SIG-M5 treated with dmso at 0.1 percent for 504 hours (cell line): ENCODE measurements around the gene DLG2.
"Not testable (repeated sequence)": the region's sequence is repeated elsewhere in the genome, so short reads cannot be mapped to it uniquely, and the experiment has no call there.

ENCODE experiments used
- DNase-seq: peaks from one replicate; lab custom pipeline; 2025; ENCODE audit not compliant: unreplicated experiment; lab: John Stamatoyannopoulos, UW

The DLG2 gene

GRCh38 chr11:84804041-84804440 lies 823.1 kb downstream of the DLG2 start:
- DNase-seq: no peak

GRCh38 chr11:84800755-84801346 lies 826.3 kb downstream of the DLG2 start:
- peak; percentile 23 for DNase-seq

GRCh38 chr11:84799112-84799511 lies 828.0 kb downstream of the DLG2 start:
- no peak for DNase-seq

- no peak for DNase-seq
Observed at GRCh38 chr11:84795698-84796097, 831.4 kb downstream of the DLG2 start.

DNA sequence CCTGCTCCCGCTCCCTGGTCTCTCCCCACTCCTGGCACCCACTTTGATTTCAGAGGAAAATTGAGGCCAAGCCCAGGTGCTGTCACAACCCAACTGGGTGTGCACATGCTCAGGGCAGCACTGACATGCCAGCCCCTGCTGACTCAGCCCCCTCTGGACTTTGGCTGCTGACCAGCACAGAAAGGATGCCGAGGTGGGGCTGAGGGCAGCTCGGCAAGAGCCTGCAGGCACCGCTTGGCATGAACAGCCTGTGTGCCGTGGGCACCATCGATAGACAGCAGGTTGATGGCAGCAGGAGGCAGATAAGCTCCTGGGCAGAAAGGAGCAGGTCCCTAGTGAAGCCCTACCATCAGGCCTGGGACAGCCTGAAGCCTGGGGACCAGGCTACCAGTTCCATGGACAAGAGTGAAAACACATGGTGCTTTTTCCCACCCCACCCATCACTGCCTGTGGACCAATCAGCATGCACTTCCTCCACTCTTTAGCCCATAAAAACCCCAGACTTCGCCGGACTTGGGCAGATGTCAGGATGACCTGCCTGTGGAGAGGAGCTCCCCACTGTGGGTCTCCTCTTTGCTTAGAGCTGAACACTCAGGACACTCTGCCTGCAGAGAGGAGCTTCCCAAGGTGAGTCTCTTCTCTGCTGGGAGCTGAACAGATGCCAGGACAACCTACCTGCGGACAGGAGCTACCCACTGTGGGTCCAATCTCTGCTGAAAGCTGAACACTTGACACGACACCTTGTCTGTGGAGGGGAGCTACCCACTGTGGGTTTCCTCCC lies 832.3 kb downstream of the DLG2 start:
- no peak for DNase-seq

- no peak for DNase-seq
Observed at GRCh38 chr11:84793318-84793717, 833.8 kb downstream of the DLG2 start.

DNA sequence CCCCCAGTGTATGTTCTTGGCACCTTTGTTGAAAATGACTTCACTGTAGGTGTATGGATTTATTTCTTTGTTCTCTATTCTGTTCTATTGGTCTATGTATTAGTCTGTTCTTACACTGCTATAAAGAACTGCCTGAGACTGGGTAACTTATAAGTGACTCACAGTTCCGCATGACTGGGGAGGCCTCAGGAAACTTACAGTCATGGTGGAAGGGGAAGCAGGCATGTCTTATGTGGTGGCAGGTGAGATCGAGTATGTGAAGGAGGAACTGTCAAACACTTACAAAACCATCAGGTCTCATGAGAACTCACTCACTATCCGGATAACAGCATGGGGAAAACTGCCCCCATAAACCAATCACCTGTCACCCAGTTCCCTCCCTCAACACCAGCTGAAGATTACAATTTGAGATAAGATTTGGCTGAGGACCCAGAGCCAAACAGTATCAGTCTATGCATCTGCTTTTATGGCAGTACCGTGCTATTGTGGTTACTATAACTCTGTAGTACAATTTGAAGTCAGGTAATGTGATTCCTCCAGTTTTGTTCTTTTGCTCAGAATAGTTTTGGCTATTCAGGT lies 836.2 kb downstream of the DLG2 start:
- DNase-seq: no peak

- DNase-seq: no peak
Observed at GRCh38 chr11:84788220-84788619, 838.9 kb downstream of the DLG2 start.

DNA sequence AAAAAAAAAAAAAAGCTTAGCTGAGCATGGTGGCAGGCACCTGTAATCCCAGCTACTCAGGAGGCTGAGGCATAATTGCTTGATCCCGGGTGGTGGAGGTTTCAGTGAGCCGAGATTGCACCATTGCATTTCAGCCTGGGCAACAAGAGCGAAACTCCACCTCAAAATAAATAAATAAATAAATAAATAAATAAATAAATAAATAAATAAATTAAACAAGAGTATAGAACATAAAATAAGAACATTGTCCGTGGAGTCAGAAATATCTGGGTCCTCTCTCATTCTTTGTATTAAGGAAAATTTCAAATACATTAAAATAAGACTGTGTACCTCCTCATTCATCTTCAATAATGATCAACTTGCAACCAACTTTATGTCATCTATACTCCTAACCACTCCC lies 843.0 kb downstream of the DLG2 start:
- DNase-seq: not testable (repeated sequence)

DNA sequence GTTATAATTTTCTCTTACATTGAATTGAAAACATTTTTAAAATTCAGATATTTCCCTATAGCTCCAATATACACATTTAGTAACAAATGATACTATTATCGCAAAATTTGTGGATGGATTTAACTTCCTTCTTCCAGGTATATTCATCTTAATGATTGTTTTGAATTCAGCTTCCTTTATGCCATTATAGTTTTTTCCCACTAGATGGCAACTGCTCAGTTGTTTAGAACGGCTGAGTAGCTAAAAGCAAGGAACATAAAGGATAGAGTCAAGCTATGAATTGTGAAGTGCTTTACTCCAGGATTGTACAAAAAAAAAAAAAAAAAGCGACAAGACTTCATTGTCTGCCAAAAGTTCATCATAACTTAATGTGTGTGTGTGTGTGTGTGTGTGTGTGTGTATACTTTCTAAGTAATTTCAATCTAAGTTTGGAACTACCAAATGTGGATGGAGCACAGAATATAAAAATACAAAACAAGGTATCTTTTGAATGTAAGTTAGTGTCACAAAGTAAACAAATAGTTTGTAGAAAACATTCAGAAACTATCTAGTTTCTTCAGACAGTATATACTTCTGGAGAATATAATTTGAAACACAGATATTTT lies 846.4 kb downstream of the DLG2 start:
- peak; percentile 67 for DNase-seq

- DNase-seq: no peak
Observed at GRCh38 chr11:84775503-84775902, 851.6 kb downstream of the DLG2 start.

DNA sequence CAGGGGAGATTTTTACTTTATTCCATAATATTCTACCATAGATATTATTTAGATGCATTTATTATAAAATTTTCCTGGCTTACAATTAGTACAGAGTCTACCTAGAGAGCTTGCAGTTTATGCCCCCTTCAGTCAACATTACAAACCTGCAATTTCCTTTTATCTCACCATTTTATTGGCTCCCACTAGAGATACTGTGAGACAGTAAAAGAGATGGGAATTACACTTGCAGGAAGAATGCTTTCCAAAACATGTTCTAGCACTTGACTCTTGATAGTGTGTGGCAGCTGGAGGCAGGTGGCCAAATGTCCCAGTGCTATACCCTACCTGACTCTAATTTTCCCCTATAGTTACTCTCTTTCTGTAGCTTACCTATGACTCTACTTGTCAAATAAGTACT lies 863.2 kb downstream of the DLG2 start:
- no peak for DNase-seq

- no peak for DNase-seq
Observed at GRCh38 chr11:84757711-84758110, 869.4 kb downstream of the DLG2 start.

DNA sequence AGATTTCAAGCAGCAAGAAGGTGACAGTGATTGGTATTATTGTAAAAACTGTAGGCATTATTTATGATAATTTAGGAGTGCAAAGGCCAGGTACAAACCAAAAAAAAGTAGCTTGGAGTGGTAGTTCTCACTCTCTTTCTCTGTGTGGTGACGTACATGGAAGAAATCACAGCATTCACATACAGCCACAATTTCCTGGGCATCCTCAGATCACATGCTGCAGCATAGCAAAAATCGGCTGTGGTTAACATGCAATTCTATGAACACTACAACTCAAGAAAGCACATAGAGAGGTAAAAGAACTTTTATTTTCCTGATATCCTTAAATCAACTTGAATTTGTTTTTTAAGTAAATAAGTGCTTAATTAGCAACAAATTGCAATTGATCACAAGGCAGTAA lies 875.8 kb downstream of the DLG2 start:
- DNase-seq: no peak

GRCh38 chr11:84747871-84748270 lies 879.3 kb downstream of the DLG2 start:
- DNase-seq: no peak

DNA sequence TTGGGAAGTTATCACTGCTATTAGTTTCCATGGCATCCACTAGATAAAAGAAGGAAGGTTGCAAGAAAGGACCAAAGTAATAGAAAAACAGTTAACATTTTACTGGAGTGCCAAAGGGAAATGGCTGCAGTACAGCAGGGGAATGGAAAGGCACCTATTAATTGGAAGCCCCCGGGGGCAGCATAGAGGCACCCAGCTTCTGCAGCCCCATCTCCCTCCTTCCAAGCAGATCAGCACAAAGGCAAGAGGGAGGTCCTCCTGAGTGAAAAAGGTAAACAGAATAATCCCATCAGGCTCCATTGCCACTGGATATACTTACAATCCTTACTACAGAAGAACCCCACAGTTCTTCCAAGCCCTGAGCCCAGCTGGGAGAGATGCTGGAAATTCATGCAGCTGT lies 887.1 kb downstream of the DLG2 start:
- DNase-seq: no peak

DNA sequence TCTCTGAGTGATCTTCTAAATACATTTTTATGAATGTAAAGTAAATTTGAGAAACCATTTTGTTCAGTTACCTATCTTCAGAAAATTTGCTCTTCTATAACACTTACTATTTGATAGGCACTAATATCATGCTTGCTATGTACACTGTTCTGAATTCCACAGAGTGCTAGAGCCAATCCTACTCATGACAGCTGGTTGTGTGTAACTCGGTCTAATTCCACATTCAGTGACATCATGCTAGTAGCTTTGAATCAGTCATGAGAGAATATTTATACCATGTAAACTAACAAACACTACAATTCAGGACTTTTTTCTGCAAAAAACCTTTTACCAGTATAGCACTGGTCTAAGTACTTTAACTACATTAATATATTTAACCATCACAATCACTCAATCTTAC lies 902.9 kb downstream of the DLG2 start:
- DNase-seq: no peak

DNA sequence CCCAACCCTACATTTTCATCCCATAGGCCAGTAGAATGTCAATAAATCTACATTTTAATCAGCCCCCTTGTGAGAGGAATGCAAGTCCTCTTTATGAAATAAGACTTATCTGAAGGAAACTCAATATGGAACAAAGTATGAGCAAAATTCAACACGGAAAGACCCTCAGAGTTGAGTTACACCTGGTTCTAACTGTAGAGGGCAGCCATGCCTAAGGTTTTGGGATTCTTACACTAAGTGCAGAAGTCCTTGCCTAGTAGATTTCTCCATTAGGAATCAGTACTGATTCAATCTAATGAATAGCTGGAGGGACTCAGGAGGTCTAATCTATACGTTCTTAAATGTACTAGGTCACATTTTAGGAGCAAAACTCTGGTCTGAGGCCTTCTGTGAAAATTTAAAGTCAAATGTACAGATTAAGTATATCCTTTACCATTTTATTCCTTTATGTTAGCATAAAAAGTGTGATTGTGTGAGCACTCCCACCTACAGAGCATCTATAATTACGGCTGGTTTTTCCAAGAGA lies 904.5 kb downstream of the DLG2 start:
- DNase-seq: peak; percentile 0

DNA sequence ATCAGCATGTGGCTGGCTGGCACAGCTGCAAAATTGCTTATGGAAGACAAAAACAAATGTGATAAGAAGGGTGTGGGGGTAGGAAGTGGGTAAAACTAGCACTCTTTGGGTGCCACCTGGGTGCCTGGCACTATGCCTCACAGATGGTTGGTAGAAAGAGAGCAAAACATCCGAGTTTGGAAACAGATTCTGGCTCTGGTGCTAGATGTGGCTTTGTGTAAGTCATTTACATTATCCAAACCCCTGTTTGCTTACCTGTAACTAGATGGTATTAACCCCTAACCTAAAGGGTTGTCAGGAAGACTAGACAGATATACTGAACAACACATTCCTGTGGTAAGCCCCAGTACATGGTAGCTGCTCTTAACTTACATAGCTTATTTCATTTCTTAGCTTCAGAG lies 905.6 kb downstream of the DLG2 start:
- no peak for DNase-seq

GRCh38 chr11:84720706-84721402 lies 906.3 kb downstream of the DLG2 start:
- DNase-seq: peak; percentile 9

GRCh38 chr11:84719935-84720577 lies 907.1 kb downstream of the DLG2 start:
- DNase-seq: no peak
